HG03571 (cell line): Measurements from ENCODE around the gene LTA4H.

ENCODE experiments used
- ATAC-seq: cut with Tn5 transposase; IDR thresholded peaks from one replicate; pipeline ENCODE4 v1.9.1; 2021; ENCODE audit not compliant: unreplicated experiment

The LTA4H gene

DNA sequence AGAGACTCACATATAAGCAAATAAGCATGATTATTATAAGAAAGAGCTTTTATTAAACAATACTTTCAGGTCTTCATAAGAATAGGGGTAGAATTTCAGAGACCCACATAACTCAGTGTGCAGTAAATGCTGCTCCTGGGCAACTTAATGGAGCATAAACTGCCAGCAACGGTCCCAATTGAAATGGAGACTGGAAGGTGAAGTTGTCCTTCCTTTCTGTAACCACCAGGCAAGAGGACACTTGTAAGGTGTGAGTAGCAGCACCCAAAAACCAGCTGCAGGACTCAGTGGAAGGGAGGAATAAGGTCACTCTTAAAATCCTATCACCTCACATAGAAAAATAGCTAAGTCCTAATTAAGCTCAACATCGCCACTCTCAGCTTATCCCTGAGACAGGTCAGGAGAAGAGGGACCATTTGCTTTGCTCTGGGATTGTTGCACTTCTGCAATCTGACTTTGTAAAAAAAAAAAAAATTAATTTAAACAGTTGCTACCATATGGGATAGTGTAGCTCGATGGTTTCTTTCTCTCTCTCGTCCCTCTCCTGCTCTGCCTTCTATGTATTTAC is 22.7 kb upstream of the LTA4H start:
- ATAC-seq = no peak

- no peak for ATAC-seq
Measured at GRCh38 chr12:96056646-96057455, 21.5 kb upstream of the LTA4H start.

- no peak for ATAC-seq
Measured at GRCh38 chr12:96054244-96054610, 18.8 kb upstream of the LTA4H start.

- no peak for ATAC-seq
Measured at GRCh38 chr12:96053476-96054243, 18.3 kb upstream of the LTA4H start.

DNA sequence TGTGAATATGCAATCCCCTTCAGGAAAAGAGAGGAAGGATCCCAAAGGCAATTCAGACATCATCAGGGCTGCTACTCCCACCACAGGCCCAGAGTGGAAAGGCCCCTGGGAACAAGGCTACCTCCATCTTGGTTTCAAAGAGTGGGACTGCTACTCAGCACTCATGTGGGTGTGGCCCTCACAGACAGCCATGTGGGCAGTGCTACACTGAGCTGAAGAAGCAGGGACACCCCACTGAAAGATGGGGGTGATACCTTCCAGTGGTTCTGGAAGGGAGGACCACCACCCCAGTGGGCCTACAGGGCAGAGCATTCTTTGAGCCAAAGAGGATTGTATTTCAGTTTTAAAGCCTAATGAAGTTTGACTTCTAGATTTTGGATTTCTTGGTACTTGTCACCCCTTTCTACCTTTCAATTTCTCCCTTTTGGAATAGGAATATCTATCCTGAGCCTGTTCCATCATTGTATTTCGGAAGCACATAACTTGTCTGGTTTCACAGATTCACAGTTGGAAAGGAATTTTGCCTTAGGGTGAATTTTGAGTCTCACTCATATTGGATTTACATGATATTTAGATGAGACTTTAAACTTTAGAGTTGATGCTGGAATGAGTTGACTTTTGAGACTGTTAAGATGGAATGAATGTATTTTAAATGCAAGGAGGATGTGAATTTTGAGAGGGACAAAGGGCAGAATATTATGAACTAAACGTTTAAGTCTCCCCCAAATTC is 16.5 kb upstream of the LTA4H start:
- ATAC-seq = no peak

DNA sequence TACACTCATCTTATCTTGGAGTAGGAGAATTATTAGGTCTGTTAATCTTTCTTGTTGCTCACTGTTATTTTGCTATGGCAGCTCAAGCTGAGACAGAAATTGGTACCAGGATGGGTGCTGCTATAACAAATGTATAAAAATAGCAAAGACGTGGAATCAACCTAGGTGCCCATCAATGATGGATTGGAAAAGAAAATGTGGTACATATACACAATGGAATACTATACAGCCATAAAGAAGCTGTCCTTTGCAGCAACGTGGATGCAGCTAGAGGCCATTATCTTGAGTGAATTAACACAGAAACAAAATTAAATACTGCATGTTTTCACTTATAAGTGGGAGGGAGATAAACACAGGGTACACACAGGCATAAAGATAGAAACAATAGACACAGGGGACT is 14.8 kb upstream of the LTA4H start:
- no peak for ATAC-seq

DNA sequence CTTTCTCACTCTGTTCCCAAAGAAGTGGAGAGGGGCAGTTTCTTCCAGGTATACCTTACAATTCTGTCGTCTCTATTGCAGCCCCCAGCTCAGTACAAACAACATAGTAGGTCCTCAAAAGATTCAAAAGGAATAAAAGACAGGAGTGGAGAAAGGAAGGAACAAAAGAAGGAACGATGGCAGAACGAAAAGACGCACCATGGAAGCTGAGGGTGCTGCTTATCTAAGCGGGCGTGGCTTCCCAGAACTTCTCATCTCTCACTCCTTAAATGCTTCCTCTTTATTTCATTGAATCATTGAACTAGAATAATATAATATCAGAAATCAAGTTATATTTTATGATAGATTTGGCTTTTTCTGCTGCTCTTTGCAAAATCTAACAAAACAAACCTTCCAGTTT is 13.7 kb upstream of the LTA4H start:
- no peak for ATAC-seq

- ATAC-seq = no peak
Measured at GRCh38 chr12:96048393-96048969, 13.1 kb upstream of the LTA4H start.

DNA sequence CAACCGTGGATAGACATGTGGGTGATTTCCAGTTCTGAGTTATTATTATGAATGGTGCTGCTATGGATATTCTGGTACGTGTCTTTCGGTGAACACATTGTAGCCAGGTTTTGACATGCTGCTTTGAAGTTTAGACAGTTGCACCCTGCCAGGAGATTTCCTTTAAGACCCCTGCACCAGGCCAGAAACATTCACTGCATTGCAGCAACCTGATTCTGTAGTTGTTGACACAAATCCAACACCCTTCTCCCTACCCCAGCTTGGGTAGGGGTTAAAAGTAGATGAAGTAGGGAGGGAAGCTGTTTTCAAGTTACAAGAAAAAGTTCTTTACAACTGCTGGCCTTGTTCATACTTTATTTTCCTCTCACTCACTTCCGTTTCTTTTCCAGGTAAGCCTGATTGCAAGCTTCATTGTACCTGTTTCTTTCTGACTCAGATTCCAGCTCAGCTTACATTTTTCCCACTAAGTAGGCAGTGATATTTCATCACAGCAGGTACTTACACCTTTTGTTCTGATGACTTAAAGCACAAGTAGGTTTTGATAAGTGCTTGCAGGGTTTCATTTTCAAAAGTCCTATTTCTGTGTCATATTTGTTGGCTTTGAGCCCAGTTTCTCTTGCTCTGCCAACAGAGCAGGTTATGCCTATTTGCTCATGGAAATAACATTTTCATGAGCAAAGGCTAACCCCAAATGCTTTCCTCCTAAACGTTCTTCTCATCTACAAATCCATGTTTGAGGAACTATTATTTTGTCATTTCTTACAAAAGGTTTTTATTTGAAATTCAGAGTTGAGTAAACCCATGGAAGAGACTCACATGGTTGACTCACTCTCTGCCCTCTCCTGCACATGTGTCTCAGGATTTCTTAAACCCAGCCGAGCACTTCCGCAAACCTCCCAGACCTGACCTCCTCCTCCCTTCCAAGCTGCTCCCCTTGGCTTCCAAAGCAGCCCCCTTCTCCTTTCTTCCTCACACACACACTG is 12.1 kb upstream of the LTA4H start:
- ATAC-seq = peak; percentile 62

DNA sequence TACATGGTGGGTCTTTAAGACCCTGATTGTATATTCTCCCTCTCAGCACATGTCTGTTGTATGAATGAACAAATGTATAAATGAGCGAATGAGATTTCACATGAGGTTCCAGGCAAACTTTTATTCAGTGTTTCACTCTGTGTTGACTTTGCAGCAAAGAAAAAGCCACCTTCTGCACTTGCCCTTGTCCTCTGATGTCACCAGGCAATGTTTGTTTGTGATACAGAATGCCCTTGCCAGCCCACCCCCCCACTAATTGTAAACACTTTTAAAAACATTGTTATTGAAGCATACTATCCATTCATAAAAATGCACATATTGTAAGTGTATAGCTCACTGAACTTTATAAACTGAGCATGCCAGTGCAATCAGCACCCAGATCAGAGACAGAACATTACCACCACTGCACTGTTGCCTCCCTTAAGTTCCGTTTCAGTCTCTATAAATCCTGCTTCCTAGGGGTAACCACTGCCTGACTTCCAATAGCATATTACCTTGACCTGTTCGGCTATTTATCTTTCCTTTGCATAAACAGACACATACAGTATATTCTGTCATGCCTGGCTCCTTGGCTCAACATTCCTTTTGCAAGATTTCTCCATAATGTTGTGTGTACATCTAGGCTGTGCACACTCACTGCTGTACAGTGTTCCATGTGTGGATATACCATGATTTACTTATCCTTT is 11.3 kb upstream of the LTA4H start:
- no peak for ATAC-seq

DNA sequence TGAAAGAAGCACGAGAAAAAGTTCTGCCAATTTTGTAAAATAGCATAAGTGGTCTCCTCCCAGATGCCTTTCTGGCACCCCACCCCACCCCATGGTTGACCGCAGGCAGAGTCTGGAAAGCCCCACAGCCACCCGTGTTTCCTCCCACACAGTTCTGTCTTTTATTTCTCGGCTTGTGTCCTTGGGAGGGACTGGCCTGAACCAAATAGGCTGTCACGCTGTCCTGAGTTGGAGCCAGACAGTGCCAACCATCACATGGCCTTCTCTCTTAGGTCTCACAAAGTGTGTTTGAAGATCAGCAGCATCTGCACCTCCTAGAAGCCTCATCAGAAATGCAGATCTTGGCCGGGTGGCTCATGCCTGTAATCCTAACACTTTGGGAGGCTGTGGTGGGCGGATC is 10.2 kb upstream of the LTA4H start:
- ATAC-seq = no peak

DNA sequence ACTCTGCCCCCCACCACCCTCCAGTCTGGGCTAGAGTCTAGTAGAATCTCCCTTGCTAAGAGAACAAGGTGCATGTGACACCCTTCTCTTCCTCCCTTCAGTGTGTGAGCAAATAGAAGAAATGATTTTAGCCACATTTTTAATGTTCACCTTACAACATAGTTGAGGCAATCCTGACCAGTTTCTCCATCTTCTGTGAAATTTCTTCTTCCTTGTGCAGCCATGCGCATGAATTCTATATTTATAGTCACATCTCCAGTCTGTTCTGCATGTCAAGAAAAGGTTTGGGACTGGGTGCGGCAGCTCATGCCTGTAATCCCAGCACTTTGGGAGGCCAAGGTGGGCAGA is 9.5 kb upstream of the LTA4H start:
- no peak for ATAC-seq

DNA sequence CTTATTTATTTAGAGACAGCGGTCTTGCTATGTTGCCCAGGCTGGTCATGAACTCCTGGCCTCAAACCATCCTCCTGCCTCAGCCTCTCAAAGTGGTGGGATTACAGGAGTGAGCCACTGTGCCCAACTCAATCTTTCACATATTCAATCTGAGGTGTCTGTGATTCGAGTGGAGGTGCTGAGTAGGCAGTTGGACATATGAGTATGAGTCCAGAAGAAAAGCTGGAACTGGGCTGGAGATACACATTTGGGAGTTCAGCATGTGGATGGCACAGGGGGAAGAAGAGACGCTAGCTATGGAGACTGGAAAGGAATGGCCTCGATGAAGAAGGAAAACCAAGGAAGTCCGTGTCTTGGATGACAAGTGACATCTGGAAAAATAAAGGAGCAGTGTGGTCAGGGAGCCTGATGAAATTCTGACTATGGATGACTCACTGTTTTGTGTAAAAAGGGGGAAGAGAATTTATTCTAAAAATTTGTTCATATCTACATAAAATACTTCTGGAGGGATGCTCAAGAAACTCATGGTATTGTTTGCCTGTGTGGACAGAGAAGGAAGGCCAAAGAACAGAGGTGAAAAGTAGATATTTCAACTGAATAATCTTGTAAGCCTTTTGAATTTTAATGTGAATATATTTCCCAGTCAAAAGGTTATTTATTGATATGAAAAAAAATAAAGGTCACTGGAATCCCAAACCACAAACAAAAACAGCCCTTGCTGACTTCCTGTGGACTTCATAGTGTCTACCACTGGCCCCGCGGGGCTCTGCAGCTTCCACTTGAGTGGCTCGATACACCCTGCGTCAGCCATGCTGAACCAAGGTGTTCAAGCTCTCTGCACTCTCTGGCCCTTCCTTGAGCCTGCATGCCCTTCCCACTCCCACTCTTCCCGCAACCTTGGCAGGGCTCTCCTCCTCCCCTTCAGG is 8.9 kb upstream of the LTA4H start:
- no peak for ATAC-seq

DNA sequence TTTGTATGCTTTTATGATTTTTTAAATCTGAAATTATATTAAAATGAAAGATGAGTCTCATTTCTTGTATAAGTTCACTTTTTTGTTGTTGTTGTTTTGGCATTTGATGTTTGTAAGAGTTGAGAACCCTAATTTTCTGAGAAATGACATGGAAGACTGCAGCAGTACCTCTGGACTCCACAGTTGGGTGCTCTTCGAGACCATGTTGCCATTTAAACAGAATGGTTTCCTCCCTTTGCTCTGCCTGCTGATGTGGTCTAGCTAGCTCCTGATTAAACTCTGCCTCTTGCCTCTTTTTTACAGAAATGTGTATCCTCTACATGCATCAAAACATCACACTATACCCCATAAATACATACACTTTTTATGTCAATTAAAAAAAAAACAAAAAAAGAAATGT is 5.8 kb upstream of the LTA4H start:
- no peak for ATAC-seq

DNA sequence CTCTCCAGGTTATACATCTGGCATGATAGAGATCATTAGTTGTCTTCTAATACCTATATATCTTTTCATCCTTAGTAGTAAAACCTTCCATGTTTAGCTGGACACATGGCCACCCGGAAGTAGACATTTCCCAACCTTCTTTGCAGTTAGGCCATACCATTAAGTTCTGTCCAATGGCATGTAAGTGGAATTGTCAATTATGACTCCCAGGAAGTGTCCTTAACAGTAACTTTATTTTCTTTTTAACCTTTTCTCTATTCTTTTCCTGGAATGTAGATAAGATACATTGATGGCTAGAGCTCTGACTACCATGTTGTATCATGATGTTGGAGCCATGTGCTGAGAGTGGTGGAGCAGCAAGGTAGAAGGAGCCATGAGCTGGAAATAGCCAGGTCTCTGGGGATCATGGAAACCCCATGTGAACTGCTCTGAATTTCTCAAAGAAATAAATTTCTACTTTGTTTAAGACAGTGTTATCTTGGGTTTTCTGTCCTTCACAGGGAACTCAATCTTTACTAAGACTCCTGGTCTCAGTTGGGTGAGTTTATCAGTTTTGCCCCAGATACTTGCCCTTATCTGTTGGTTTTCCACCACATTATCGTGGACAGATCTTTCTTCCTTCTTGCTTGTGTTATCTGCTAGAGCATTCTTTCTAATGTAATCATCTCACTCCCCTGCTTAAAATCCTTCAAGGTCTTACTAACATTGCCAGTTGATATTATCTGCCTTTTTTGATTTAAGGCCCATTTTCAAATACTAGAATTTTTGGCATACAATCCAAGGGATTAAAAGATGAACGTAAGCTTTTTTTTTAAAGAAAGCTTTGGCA is 5.1 kb upstream of the LTA4H start:
- ATAC-seq = no peak

DNA sequence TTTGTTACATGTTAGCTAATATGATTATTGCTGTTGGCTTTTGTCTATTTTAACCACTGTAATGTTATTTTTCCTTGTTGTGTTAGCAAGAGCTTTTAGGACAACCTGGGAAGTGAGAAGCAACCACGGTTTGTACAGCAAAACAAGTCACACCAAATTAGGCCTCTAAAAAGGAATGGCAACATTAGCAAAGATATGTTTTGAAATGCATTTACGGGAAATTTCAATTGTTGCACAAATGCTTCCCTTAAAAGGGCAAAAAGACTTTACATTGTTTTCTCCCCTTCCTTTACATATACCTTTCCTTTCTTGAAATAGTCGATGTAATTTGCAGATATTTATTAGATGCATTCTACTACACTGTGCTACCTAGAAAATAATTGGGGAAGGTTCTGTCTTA is 4.1 kb upstream of the LTA4H start:
- no peak for ATAC-seq

GRCh38 chr12:96036765-96037455 is 1.5 kb upstream of the LTA4H start:
- ATAC-seq = no peak
